ENCODE data around the gene WHAMM.

- TF ChIP-seq YY1 (IDR thresholded peaks at IDR 0.05; ENCODE audit: insufficient read depth, insufficient read length): no peak
- no peak for TF ChIP-seq ZNF274 (IDR thresholded peaks at IDR 0.05; ENCODE audit: low read depth, low read length)
- no peak for TF ChIP-seq SUZ12 (IDR thresholded peaks at IDR 0.05; ENCODE audit: extremely low read depth, insufficient read depth, insufficient read length)
Observed at GRCh38 chr15:82793737-82794136, 15.7 kb upstream of the WHAMM start.

All from NT2/D1 (cell line).